H54 (cell line): ENCODE results near the gene BRME1.
A peak's percentile ranks its signal among the peaks of the same experiment; 100 is the strongest.
"Not testable (repeated sequence)": the region's sequence is repeated elsewhere in the genome, so short reads cannot be mapped to it uniquely, and the experiment has no call there.

ENCODE experiments used
- DNase-seq: peaks from one replicate; pipeline ENCODE4 v3.0.0; 2011; ENCODE audit warnings: low spot score, mixed read lengths; ENCODE audit not compliant: insufficient read length
- FAIRE-seq: peaks from 3 replicates; lab custom pipeline; 2011; peaks lifted over from hg19 to GRCh38; lab: Jason Lieb, UNC
- POLR2A ChIP-seq: IDR thresholded peaks from 2 replicates; pipeline ENCODE4 v1.6.1; 2011; ENCODE audit warnings: low read depth, mild to moderate bottlenecking, low read length

BRME1 gene

GRCh38 chr19:13861392-13861713, 44.6 kb downstream of the BRME1 start:
- FAIRE-seq (no peak), DNase-seq (no peak)
- TF ChIP-seq POLR2A: no peak

DNA sequence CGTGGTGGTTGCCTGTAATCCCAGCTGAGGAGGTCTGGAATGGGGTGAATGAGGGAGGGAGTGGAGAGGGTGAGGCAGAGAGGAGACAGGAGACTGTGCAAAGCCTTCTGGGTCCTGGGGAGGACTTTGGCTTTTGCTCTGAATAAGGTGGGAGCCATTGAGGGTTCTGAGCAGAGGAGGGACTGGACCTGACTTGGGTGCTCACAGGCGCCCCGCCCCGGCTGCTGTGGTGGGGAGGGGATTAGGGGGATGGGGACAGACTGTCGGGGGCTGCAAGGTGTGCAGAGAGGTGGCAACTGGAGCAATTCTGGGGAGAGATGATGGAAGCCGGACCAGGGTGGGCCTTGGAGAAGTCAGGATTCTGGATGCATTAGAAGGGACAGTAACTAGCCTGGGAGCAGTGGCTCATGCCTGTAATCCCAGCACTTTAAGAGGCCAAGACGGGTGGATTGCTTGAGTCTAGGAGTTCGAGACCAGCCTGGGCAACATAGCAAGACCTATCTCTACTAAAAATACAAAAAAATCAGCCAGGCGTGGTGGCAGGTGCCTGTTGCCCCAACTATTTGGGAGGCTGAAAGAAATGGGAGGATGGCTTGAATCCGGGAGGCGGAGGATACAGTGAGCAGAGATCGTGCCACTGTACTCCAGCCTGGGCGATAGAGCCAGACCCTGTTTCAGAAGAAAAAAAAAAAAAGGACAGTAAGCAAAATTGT, 45.1 kb downstream of the BRME1 start:
- no peak for TF ChIP-seq POLR2A
- no peak for FAIRE-seq
- DNase-seq: no peak

DNA sequence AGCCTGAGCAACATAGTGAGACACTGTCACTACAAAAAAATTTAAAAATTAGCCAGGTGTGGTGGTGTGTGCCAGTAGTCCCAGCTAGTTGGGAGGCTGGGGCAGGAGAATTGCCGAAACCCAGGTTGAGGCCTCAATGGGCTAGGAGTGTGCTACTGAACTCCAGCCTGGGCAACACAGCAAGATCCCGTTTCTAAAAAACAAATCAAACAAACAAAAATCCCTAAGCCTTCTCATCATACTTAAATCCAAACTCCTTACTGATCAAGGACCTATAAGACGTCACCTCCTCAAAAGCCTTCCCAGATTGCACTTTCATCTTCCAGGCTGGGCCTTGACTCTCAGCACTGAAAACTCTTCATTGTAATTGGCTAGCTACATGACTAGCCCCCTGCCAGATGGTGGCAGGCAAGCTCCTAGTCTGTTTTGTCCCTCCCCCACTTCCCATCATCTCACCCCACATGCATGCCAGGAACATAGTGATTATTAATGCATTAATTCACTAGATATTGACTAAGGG, 46.5 kb downstream of the BRME1 start:
- no peak for DNase-seq

GRCh38 chr19:13856497-13856896, 49.4 kb downstream of the BRME1 start:
- FAIRE-seq (no peak), DNase-seq (no peak)
- TF ChIP-seq POLR2A: no peak

More for the DNA sequence above, 46.5 kb downstream of the BRME1 start:
- FAIRE-seq: no peak
- TF ChIP-seq POLR2A: no peak

DNA sequence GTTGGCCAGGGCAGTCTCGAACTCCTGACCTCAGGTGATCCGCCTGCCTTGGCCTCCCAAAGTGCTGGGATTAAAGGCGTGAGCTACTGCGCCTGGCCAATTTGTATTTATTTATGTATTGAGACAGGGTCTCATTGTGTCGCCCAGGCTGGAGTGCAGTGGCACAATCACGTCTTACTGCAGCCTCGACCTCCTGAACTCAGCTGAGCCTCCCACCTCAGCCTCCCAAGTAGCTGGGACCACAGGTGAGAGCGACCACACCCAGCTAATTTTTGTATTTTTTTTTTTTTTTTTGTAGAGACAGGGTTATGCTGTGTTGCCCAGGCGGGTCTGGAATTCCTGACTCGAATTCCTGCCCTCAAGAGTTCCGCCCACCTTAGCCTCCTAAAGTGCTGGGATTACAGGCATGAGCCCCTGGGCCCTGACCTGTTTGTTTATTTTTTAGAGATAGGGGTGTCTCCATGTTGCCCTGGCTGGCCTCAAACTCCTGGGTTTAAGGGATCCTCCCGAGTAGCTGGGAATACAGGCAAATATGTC, 53.7 kb downstream of the BRME1 start:
- not testable (repeated sequence) for DNase-seq, FAIRE-seq

DNA sequence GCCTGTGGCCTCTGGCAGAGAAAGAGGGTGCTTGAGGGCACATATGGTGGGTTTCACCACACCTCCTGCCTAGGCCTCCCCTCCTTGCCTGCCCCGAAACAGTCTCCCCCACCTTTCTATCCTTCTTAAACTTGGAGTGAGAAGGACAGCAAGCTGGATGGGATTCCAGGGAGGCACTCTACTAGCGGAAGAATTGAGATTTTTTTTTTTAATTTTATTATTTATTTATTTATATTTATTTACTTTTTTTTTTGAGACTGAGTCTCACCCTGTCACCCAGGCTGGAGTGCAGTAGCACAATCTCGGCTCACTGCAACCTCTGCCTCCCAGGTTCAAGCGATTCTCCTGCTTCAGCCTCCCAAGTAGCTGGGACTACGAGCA, 54.2 kb downstream of the BRME1 start:
- FAIRE-seq: not testable (repeated sequence)

GRCh38 chr19:13850910-13851733, 54.8 kb downstream of the BRME1 start:
- no peak for FAIRE-seq
- peak; percentile 42 for TF ChIP-seq POLR2A
- DNase-seq: peak; percentile 86

More for the DNA sequence above, 54.2 kb downstream of the BRME1 start:
- DNase-seq: not testable (repeated sequence)

GRCh38 chr19:13849991-13850909, 55.7 kb downstream of the BRME1 start:
- DNase-seq (peak; percentile 40), FAIRE-seq (no peak)
- no peak; the same call in 1 of the 2 replicates for TF ChIP-seq POLR2A

DNA sequence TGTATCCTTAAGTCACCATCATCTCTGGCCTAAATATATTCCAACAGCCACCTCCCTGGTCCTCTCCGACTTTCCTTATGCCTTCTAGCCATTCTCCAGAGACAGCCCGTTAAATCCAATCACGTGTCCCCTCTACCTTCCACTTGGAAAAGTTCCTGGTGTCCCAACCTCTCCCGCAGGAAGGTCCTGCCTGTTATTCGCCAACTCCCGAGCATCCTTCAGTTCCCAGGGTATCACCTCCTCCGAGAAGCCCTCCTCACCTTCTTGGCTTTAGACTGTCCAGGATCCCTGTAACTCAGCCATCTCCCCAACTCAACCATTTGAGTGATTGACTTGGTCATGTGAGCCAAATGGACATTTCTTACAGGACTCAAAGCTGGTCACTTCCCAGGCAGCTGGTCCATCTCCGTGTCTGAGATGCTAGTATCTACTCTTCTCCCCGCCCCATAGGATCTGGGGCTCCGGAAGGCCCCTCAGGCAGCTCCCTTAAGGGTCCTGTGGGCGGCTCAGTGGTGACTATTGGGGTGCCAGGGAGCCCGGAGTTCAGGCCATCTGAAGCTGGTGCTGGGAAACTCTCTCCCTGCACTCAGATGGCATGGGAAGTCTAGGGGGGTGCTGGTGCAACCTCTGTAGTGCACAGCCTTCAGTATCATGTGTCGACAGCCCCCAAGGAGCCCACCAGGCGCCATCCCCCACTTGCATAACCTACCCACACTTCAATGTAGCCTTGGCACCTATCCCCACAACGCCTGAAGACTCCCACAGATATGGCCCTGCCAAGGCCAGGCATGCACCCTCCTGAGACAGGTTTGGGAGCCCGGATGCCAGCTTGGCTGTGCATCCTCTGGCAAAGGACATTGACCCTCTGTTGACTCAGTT, 56.9 kb downstream of the BRME1 start:
- no peak for DNase-seq
- TF ChIP-seq POLR2A: no peak
- no peak for FAIRE-seq

DNA sequence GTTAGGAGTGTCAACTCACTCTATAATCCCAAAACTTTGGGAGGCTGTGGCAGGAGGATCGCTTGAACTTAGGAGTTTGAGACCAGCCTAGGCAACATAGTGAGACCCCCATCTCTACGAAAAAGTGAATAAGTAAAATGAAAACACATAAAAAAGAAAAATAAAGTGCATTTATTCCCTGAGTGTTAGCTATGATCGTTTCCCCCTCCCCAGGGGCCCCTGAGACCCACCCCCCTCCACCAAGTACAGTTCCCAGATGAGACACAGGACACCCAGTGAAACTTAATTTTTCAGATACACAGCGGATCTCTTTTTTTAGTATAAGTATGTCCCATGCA, 57.6 kb downstream of the BRME1 start:
- DNase-seq (no peak), FAIRE-seq (no peak)
- TF ChIP-seq POLR2A: no peak

DNA sequence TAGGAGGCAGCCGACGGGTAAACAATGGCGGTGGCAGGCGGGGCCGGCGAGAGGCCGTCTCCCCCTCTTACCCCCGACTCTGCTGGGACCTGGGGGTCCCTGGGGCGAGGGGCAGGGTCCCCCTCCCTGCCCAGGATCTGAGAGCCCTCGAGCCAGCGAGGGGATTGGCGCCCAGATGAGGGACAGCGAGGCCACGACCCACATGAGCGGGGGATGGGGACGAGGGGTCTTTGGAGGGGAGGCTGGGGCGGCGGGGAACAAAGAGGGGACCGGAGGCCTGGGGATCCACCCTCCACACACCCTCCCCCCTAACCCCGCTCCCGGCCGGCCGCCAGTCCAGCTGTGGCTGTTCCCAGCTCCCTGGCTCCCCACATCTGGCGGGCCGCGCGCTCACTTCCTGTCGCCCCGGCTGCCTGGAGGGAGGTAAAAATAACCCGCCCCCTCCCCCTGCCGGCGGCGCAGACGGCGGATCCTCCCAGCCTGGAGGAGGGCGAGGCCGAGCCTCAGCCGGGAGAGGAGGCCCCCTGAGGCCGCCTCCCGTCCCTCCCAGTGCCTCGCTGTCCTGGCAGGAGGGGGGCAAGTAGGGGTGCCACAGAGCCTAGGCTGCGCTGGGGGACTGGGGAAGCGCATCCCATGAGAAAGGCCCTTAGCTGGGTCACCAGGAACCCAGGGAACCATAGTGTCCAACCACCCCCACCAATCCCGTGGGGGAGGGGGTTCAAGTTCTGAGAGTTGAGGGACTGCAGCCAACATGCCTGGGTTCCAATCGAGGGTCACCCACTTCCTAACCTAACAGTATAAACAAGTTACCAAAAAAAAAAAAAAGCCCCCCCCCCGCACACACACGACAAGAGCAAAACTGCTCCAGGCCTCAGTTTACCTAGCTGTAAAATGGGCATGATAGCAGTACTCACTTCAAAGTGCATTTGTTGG, 58.2 kb downstream of the BRME1 start:
- DNase-seq (peak; percentile 83), FAIRE-seq (no peak)
- no peak for TF ChIP-seq POLR2A
